Parathyroid adenoma (tissue), 2 donors: ENCODE measurements around the gene VGLL2.
"Not testable (repeated sequence)": the region's sequence is repeated elsewhere in the genome, so short reads cannot be mapped to it uniquely, and the experiment has no call there.

Experiments used
- H2AFZ ChIP-seq: fragments of 300-600 bp; sonication (generic); one replicate; pipeline ENCODE4 v1.7.0; 2017; ENCODE audit warnings: antibody characterized with exemption, mild to moderate bottlenecking
- H3K27ac ChIP-seq: fragments of 300-600 bp; sonication (generic); one replicate; pipeline ENCODE4 v1.7.0; 2017
- H3K27me3 ChIP-seq: fragments of 300-600 bp; sonication (generic); one replicate; pipeline ENCODE4 v1.7.0; 2017; ENCODE audit warnings: low read length; ENCODE audit not compliant: control insufficient read depth, insufficient read depth
- H3K36me3 ChIP-seq: fragments of 300-600 bp; sonication (generic); one replicate; pipeline ENCODE4 v1.7.0; 2017; ENCODE audit warnings: low read length; ENCODE audit not compliant: control insufficient read depth, insufficient read depth
- H3K4me1 ChIP-seq: fragments of 300-600 bp; sonication (generic); one replicate; pipeline ENCODE4 v1.7.0; 2017; ENCODE audit warnings: control low read depth
- H3K4me2 ChIP-seq: fragments of 300-600 bp; sonication (generic); one replicate; pipeline ENCODE4 v1.7.0; 2017; ENCODE audit warnings: low read length
- H3K4me3 ChIP-seq: fragments of 300-600 bp; sonication (generic); one replicate; pipeline ENCODE4 v1.7.0; 2017; ENCODE audit warnings: low read depth, low read length
- H3K79me2 ChIP-seq: fragments of 300-600 bp; sonication (generic); one replicate; pipeline ENCODE4 v1.7.0; 2017; ENCODE audit warnings: control low read depth
- H3K9ac ChIP-seq: fragments of 300-600 bp; sonication (generic); one replicate; pipeline ENCODE4 v1.7.0; 2017; ENCODE audit warnings: mild to moderate bottlenecking
- H3K9me3 ChIP-seq: fragments of 300-600 bp; sonication (generic); one replicate; pipeline ENCODE4 v1.7.0; 2017; ENCODE audit warnings: low read length; ENCODE audit not compliant: control insufficient read depth
- TF ChIP-seq, protein P1 (sequence below): fragments of 300-600 bp; sonication (generic); IDR thresholded peaks from one replicate; pipeline ENCODE4 v1.7.0; 2017; ENCODE audit warnings: antibody characterized with exemption, mild to moderate bottlenecking
- donor health status: primary hyperparathyroidism.

The VGLL2 gene

DNA sequence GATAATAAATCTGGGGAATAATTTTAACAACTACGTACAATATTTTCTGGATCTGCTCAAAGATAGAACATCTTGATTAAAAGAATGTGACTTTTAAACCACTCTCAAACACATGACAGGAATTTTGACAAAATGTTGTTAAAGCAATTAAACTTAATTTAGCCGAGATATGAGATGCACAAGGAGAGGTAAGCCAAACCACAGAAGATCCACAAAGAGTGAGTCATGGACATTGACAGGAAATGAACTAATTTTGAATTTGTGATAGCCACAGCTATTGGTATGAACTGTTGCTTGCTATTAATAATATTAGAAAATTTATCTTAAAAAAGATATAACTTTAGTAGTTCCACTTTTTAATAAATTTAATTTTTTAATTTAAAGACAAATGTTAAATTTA is 27.8 kb upstream of the VGLL2 start:
- Histone ChIP-seq H3K9ac (no peak overlapping the region), H2AFZ (no peak overlapping the region), H3K36me3 (no peaks in the 10 kb centered on the region), H3K4me1 (no peaks in the 10 kb centered on the region), H3K4me2 (no peak overlapping the region), H3K9me3 (no peaks in the 10 kb centered on the region), H3K79me2 (no peaks in the 10 kb centered on the region), H3K27me3 (no peaks in the 10 kb centered on the region), H3K4me3 (no peak overlapping the region), H3K27ac (no peak overlapping the region)
- TF ChIP-seq, protein P1, sequence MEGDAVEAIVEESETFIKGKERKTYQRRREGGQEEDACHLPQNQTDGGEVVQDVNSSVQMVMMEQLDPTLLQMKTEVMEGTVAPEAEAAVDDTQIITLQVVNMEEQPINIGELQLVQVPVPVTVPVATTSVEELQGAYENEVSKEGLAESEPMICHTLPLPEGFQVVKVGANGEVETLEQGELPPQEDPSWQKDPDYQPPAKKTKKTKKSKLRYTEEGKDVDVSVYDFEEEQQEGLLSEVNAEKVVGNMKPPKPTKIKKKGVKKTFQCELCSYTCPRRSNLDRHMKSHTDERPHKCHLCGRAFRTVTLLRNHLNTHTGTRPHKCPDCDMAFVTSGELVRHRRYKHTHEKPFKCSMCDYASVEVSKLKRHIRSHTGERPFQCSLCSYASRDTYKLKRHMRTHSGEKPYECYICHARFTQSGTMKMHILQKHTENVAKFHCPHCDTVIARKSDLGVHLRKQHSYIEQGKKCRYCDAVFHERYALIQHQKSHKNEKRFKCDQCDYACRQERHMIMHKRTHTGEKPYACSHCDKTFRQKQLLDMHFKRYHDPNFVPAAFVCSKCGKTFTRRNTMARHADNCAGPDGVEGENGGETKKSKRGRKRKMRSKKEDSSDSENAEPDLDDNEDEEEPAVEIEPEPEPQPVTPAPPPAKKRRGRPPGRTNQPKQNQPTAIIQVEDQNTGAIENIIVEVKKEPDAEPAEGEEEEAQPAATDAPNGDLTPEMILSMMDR: no peak

GRCh38 chr6:117244571-117244970 is 20.8 kb upstream of the VGLL2 start:
- not testable (repeated sequence) for H3K36me3 ChIP-seq

GRCh38 chr6:117244979-117245378 is 20.4 kb upstream of the VGLL2 start:
- H3K4me2 ChIP-seq: not testable (repeated sequence)

More at GRCh38 chr6:117244571-117244970, 20.8 kb upstream of the VGLL2 start:
- H3K4me2 ChIP-seq, H3K4me3 ChIP-seq, H3K79me2 ChIP-seq, H3K9ac ChIP-seq, H3K27me3 ChIP-seq, H3K27ac ChIP-seq, H2AFZ ChIP-seq, H3K4me1 ChIP-seq, H3K9me3 ChIP-seq: not testable (repeated sequence)

GRCh38 chr6:117253785-117254184 is 11.6 kb upstream of the VGLL2 start:
- no peak overlapping the region for H3K9ac ChIP-seq

More at GRCh38 chr6:117244979-117245378, 20.4 kb upstream of the VGLL2 start:
- not testable (repeated sequence) for H3K4me3 ChIP-seq, H3K9me3 ChIP-seq, H3K36me3 ChIP-seq, H3K79me2 ChIP-seq, H3K9ac ChIP-seq, H3K27me3 ChIP-seq, H3K27ac ChIP-seq, H3K4me1 ChIP-seq, H2AFZ ChIP-seq

DNA sequence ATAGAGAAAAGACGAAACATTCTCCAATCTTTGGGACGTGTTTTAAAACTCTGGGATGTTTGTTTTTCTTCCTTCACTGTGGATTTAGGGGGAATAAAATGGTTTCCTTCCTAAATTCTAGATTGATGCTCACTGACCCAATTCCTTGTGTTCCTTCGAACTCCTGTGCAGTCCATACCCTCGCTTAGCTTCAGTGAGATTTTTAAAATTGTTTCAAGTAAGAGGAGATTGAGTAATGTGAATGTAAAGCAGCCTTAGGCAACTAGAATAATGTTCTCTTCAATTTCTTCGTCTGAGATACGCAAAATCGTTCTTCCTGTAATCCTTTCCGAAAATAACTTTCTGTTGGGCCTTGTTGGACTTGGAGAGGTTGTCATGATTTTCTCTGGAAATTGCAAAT is 2.6 kb upstream of the VGLL2 start:
- TF ChIP-seq, protein P1: no peak
- H3K36me3 ChIP-seq: no peaks in the 10 kb centered on the region
- H3K79me2 ChIP-seq: no peaks in the 10 kb centered on the region
- H3K27ac ChIP-seq: no peak overlapping the region
- no peak overlapping the region for H2AFZ ChIP-seq
- H3K9ac ChIP-seq: no peak overlapping the region
- peaks cover 6% of the 10 kb centered on the region for H3K27me3 ChIP-seq
- H3K4me1 ChIP-seq: no peaks in the 10 kb centered on the region
- H3K4me2 ChIP-seq: no peak overlapping the region
- no peak overlapping the region for H3K4me3 ChIP-seq
- H3K9me3 ChIP-seq: no peaks in the 10 kb centered on the region

More at GRCh38 chr6:117253785-117254184, 11.6 kb upstream of the VGLL2 start:
- TF ChIP-seq, protein P1: no peak
- Histone ChIP-seq H3K4me3 (no peak overlapping the region), H3K9me3 (no peaks in the 10 kb centered on the region), H3K4me1 (no peaks in the 10 kb centered on the region), H3K27ac (no peak overlapping the region), H3K27me3 (no peaks in the 10 kb centered on the region), H2AFZ (no peak overlapping the region), H3K36me3 (no peaks in the 10 kb centered on the region), H3K79me2 (no peaks in the 10 kb centered on the region), H3K4me2 (no peak overlapping the region)

DNA sequence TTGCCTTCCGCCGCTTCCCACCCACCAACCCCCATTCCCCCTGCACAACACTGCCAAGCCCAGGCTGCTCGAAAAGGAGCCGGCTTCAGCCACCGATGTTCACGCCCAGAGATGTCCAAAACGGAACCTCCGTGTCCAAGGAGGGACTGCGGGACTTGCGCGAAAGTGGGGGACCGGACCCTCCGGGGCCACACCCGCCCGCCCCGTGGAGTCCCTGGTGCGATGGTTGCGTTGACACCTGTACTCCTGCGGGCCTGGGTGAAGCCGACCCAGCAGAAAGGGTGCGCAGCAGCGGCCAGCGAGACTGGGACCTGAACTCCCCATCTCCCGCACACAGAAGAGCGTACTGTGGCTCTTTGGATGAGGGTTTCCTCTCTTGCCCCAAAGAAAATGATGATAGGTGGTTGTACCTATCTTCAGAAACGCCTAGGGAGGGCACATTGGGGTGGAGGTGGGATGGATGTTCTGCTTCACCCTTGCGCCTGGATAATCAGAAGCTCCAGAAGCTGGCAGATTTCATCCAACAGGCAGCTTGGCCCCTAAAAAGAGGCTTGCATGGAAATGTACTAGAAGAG is 1.9 kb upstream of the VGLL2 start:
- no peak overlapping the region for H3K27ac ChIP-seq
- peaks cover 6% of the 10 kb centered on the region for H3K27me3 ChIP-seq
- H3K36me3 ChIP-seq: no peaks in the 10 kb centered on the region
- no peak overlapping the region for H3K4me3 ChIP-seq
- H2AFZ ChIP-seq: no peak overlapping the region
- no peaks in the 10 kb centered on the region for H3K9me3 ChIP-seq
- no peak overlapping the region for H3K4me2 ChIP-seq
- no peak overlapping the region for H3K9ac ChIP-seq
- TF ChIP-seq, protein P1: no peak
- no peaks in the 10 kb centered on the region for H3K4me1 ChIP-seq
- H3K79me2 ChIP-seq: no peaks in the 10 kb centered on the region
